Activated CD4-positive, CD25-positive, alpha-beta regulatory T cell (primary cell): Measurements from ENCODE around the gene CHAT.

ENCODE experiments used
- DNase-seq, 4 experiments: peaks; one replicate each; lab custom pipeline; 2025; lab: John Stamatoyannopoulos, UW

CHAT gene

DNA sequence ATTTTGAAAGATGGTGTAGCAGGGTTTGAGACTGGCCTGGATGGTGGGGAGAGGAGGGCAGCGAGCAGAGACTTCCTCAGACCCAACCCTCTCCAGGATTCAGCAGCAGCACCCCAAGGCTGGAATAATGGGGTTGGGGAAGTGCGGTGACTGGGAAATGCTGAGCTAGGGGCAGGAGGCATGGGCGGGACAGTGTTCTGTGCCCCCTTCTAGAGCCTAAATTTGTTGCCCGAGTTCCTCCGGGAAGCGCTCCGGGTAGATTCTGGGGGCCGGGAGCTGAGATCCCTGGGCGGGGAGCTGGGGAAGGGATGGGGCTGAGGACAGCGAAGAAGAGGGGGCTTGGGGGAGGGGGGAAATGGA is at the start of gene CHAT:
TSS of gene CHAT (plus strand) at position 156 of the 360 bp plus-strand sequence. CDS start at position 309, 153 bp downstream.
- no peak for DNase-seq

DNA sequence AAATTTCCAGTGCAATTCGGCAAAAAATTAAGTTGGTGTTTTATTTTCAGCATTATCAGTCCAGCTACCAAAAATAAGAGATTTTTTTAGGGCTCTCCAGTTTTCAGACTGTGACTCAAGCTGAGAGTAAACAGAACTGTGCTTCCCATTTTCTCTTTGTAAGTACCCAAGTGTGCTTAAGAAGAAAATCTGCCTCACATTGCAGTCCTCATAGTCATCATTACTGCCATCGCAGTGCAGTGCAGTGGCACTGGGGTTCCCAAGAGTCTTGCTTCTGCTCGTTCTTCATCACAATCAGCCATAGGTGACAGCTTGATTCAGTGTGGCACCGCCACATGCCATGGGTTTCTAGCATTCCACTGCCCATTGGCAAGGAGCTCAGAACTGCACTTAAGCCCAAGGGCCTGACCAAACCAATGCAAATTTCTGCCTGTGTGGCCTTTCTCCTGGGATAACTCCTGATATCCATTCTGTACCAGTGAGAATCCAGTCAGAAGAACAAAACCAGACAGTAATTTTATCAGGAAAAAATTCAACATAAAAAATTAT is 49.3 kb upstream of the CHAT start:
- no peak for DNase-seq

DNA sequence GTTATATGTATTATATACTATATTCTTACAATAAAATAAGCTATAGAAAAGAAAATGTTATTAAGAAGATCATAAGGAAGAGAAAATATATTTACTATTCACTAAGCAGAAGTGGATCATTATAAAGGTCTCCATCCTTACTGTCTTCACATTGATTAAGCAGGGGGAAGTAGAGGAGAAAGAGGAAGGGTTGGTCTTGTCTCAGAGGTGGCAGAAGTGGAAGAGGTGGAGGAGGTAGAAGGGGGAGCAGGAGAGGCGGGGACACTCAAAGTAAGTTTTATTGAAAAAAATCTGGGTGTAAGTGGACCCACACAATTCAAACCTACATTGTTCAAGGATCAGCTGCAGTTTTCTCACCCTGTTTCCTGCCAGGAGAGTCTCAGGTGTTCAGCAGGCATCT is 46.0 kb upstream of the CHAT start:
- no peak for DNase-seq

DNA sequence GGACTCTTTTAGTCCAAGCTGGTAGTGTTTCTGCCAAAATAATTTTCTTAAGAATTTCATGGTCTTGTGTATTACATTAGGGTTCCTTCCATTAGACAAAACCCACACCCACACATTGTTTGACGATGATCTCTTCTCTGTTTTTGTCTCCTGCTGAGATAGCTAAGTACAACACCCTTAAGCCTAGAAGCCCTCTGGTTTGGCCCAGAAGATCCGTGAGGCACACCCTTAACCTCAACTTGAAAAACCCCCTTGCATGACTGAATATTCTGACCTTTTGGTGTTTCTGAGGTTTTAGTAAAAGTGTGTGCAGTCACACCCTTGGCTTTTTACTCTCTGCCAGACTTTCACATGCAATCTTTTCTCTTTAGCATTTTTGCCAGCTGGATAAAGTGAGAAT is 45.6 kb upstream of the CHAT start:
- DNase-seq: no peak

DNA sequence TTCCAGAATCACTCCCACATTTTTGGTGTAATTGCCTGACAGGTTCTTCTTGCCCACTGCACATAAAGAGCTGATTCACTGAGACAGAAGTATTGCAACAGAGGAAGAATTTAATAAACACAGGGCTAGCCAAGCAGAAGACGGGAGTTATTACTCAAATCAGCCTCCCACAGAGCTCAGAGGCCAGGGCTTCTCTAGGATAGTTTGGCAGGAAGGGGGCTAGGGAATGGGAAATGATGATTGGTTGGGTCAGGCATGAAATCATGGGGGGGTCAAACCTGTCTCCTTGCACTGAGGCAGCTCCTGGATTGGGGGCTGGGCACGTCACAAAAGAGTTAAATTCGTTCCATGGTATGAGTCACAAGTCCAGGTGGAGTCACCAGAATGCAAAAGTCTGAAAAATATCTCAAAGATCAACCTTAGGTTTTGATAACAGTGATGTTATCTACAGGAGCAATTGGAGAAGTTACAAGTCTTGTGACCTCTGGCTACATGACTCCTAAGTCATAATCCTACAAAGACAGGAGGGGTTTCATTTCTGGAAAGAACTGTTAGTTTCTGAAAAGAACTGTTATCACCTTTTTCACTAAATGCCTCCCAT is 44.7 kb upstream of the CHAT start:
- DNase-seq: no peak

DNA sequence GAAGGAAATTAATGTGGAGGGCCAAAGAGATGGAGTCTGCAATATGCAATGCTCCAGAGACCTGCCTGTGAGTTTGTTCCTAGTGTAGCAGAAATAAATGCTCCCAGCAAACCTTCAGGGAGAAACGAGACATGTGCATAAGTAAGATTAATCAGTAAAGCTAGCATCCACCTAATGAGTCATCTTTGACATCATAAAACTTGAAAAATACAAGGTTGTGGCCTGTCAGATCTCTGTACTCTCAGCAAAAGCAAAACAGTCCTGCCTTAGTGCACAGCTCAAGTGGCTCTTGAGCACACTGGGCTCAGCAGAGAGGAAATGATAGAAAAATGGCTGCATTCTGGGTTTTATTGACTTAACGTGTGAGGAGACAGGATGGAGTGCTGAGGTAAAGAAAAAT is 42.4 kb upstream of the CHAT start:
- DNase-seq: no peak

DNA sequence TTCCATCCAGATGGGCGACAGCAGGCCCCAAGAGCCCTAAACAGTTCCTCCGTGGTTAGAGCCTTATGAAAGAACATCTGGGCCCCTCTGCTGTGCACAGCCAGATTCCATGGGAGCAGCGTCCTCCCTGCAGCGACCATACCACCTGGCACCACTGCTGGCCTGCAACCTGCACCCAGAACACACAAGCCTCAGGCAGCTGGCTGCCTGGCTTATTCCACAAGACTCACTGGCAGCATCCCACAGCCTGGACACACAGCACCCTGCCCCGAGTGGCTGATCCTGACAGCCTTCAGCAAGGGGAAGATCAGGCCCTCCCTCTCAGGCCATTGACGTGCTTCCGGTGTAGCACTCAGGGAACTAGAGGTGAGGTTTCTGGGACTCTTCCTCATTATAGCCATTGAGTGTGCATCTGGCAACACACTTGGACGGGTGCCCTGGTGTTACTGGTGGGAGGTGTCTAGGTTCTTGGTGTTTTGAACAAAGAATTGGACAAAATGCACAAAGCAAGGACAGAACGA is 41.2 kb upstream of the CHAT start:
- DNase-seq: no peak

DNA sequence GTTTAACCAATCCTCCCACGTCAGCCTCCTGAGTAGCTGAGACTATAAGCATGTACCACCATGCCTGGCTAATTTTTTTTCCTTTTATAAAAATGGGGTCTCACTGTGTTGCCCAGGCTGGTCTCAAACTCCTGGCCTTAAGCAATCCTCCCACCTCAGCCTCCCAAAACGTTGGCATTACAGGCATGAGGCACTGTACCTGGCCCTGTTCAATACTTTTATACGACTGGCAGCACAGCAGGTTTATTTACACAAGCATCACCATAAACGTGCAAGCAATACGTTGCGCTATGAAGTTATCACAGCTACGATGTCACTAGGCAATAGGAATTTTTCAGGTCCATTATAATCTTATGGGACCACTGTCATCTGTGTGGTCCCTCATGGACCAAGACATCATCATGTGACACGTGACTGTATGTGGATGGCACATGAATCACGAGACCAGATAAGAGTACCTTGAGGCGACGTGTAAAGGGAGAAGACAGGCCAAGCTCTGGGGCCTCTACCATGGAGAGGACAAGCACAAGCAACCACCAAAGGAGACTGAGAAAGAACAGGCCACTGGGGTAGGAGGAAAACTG is 38.3 kb upstream of the CHAT start:
- no peak for DNase-seq

DNA sequence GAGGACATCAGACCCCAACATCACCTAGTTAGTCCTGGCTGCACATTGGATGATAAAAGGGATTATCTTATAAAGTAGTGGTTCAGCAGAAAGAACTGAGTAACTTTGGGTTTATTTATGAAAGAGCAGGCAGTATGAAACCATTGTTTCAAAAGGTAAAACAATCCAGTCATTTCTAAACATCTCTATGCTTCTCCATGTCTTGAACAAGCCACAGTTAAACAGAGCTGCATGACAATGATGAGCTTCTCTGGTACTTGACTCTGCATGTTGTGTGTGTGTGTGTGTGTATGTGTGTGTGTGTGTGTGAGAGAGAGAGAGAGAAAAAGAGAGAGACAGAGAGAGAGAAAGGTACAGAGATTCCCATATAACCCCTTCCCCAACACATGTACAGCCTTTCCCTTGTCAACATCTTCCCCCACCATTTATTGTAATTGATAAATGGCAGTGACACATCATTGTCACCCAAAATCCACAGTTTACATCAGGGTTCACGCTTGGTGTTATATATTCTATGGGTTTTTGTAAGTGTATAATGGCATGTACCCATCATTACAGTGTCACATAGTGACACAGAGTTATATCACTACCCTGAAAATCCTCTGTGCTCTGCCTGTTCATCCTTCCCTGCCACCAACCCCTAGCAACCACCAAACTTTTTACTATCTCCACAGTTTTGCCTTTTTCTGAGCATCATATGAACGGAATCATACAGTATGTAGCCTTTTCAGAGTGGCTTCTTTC is 36.5 kb upstream of the CHAT start:
- no peak for DNase-seq

DNA sequence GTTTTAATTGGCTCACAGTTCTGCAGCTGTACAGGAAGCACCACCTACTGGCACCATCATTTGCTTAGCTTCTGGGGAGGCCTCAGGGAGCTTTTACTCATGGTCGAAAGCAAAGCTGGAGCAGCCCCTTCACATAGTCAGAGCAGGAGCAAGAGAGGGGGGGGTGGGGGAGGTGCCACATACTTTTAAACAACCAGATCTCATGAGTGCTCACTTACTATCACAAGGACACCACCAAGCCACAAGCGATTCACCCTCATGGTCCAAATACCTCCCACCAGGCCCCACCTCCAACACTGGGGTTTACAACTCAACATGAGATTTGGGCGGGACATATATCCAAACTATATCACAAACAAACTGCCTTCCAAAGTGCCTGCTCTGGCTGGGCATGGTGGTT is 35.4 kb upstream of the CHAT start:
- DNase-seq: no peak

DNA sequence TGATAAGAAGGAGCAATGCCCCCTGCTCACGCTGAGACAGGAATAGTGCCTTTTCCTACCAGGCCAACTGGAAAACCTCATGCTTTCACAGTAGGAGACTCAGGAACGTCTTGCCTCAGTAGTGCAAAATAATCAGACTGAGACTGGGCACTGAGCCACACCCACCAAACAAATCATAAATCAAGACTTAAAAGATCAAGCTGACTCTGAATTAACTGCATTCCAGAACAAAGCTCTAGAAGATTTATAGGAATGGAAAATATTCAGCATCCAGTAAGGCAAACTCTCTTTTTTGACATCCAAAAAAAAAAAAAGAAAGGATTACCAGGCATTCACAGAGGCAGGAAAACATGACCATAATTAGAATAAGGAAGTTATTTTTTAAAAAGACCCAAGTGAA is 34.2 kb upstream of the CHAT start:
- DNase-seq: no peak

DNA sequence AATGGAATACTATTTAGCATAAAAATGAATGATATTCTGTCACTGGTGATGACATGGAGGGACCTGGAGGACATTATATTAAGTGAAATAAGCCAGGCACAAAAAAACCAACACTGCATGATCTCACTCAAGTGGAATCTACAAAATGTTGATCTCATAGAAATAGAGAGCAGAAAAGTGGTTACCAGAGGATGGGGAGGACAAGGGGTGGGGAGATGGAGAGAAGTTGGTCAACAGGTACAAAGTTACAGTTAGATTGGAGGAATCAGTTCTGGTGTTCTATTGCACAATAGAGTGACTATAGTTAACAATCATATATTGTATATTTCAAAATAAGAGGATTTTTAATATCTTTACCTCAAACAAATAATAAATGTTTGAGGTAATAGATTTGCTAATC is 28.4 kb upstream of the CHAT start:
- no peak for DNase-seq

DNA sequence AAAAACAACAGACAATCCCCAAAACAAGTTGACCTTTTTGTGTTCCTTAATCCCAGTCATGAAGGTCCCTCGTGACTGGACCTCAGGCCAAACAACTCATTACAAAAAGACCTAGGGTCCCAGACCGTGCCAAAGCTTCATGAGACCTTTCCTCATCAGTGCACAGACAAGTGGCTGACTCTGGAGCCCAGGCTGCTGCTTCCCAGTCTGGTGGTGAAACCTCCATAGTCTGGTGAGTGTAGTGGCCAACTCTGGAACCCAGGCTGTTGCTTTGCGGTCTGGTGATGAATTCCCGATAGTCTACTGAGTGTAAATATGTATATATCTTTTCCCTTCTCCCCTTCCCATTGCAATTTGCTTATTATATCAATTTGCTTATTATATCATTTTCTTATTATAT is 25.9 kb upstream of the CHAT start:
- DNase-seq: no peak

DNA sequence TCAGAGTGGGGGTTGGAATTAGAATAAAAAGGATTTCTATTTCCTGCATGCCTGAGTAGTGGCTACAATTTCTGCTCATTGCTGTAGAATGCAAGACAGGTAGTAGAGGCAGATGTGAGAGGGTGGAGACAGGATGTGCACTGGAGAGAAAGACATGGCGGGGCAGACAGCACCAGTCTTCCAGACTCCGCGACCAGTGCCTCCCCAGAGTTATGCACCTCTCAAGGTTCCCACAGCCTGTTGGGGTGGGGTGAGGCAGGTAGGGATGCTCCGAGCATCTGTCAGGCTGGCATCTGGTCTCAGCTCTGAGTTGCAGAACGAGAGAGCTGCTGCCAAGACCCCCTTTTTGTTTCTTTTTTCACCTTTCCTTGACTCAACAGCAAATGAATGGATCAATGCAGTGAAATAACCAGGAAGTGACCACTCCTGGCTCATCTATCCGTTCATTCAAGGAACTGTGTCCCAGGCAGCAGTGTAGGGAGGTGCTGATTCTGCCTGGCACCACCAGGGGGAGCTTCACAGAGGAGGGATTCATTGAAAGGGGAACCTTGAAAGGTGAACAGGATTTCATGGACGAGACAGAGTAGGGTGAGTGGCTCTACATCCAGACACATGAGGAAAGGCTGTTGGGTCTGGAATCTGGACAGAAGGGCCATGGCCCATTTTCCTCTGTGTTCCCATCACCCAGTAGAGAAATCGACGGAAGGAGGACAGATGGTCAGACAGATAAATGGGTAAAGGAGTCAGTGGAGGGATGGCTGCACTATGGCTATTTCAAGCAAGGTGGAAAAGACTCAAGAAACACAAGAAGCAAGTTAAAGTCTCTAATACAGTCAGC is 20.9 kb upstream of the CHAT start:
- peak in 2 of 4 experiments; percentile 12 to 22 for DNase-seq

DNA sequence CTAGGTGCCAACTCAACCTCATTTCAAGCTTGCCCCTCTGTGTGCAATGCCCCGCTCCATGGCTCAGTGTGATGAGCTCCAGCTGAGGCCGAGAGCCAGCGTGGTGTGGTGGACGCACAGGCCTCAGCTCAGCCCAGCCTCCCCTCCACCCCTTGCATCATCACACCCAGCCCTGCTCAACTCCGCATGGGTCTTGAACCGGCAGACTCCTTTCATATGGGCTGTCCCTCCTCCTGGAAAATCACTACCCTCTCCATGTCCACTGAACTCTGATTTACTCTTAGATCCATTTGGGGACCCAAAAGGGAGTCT is 20.3 kb upstream of the CHAT start:
- no peak for DNase-seq

DNA sequence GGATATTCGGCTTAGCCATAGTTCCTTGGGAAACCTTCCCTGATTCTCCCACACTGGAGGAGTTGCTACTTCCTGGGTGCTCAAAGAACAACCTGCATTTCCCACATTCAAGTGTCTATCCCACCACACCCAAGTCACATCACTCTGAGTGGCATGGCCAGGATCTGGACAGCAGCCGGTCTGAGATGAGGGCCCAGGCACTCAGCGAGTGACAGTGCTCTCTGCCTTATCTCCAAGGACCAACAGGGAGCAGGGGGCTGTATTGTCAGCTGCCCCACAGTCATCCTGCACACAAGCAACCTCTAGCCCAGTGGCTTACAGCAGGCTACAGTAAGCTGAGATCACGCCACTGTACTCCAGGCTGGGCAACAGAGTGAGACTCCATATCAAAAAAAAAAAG is 19.8 kb upstream of the CHAT start:
- no peak for DNase-seq

DNA sequence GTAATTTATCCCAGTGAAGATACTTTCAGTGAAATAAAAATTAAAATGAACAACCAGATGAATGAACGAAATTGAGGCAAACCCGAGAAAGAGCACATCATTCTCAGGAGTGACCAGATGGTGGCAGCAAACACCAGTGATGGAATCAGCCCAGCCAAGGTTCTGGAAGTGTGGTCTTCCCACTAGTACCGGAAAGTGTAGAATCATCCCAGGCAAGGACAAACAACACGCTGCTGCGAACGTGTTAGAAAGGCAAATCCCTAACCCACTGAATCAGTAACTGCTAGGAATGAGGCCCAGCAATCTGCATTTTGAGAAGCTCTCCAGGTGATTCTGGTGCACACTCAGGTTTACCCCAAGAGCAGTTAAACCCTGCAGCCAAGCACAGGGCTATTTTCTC is 19.2 kb upstream of the CHAT start:
- no peak for DNase-seq

DNA sequence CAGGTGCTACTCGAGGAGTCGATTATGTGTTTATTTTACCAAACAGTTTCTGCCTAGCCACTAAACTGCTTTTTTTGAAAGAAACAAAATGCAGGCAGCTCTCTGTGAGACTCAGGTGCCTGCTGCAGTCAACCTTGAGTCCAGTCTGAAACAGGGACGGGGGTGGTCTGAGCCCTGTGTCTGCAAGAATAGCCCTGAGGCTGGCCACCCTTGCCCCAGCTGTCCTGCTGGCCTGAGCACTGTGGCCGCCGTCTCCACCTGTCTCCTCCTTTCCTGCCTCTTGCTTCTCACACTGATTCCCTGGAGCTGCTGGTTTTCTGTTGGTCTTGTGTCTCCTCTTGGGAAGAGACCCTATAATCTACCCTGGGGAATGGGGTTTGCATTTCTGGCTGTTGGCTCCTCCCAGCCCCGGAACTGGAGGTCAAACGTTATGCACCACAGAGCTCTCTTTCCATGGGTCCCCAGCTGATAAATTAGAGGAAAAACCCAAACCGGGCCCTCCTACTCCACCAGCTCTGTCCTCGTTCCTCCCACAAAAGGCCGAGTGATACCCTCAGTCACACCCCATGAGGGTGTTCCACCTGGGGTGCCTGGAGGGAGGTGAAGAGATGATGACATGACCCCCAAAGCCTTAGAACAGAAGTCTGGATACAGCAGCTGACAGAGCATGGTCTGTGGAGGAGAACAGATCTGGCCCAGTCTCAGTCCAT is 18.7 kb upstream of the CHAT start:
- no peak for DNase-seq

DNA sequence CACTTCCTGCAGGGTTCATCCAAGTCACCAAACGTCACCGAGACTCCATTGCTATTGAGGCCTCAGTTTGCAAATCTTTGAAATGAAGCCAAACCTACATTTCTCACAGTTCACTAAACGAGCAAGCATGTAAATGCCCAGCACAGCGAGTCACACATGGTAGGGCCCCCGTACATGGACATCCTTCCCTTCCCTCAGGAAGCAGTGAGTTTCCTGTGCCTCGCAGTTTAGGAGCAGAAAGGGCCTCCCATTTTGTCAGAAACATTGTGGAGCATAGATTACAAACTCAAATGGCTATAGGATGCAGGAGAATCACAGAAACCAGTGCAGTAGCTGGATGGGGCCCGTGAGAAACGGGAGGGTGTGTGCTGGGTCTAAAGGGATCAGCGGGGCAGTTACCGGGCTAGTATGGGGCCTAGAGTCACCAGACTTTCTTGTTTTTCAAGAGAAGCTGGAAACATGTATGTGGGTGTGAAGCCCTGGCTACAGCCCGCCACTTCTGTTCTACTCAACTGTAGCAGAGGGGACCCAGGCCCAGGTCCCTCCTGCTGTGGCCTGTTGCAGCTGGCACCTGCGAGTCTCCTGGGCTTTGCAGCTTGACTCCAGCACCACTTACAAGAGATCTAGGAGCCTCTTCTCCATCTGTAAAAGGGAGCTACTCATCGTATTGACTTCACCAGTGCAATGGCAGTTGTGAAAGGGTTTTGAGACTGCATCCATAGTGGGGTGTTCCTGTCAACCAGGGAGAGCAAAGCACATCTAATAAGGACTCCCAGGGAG is 17.9 kb upstream of the CHAT start:
- no peak for DNase-seq

DNA sequence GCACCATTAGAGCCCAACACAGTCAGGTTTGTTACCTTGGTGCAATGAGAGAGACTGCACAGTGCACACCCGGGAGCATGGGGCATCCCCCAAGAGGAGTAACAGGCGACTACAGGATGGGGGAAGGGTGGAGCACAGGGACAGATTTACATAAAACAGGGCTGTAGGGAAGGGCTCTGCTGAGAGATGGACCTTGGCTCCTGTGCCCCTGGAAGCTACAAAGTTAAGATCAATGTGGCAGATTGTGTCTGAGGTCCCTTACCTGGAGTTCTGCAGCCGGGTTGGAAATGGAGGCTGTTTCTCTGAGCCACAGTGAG is 17.4 kb upstream of the CHAT start:
- no peak for DNase-seq

DNA sequence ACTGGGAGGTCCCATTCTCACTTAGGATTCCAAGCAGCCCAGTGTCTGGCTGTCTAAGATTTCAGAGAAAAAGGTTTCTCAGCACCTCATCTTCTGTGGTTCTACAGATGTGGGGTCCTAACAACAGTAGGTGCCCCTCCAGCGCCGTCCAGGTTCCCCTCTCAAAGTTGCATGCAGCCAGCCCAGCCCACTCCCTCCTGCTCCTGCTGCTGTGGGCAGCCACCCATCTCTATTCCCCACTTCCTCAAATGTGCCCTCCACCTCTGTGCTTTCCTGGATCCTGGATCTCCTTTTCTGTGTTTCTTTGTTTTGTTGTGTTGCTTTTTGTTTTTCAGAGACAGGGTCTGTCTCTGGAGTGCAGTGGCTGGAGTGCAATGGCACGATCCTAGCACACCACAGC is 17.0 kb upstream of the CHAT start:
- DNase-seq: no peak
